CD4-positive, CD25-positive, alpha-beta regulatory T cell (primary cell): ENCODE data around the gene PSMG4. TPM values are rescaled to one million over a fixed set of nuclear protein-coding genes. Genes with fewer than 3 reads are reported as not detected.
A peak's percentile ranks its signal among the peaks of the same experiment; 100 is the strongest.

Source experiments
- ATAC-seq, 2 donors: fragments of 150-1000 bp; cut with Tn5 transposase; one replicate each; pipeline ENCODE4 v1.10.0; 2021; ENCODE audit warnings: low read depth in 2 of 2, moderate number of reproducible peaks in 2 of 2, moderate library complexity in 1 of 2
- DNase-seq, 3 donors: peaks; one replicate each; pipeline versions ENCODE4 v3.0.0 to v3.0.0-alpha.2; 2012 to 2022; ENCODE audit warnings: mixed read lengths in 1 of 3
- H3K27ac ChIP-seq: one replicate; pipeline ENCODE4 v1.7.0; 2013; ENCODE audit warnings: mild to moderate bottlenecking, low read length; ENCODE audit not compliant: insufficient read depth, poor library complexity, severe bottlenecking
- H3K27me3 ChIP-seq: one replicate; pipeline ENCODE4 v1.7.0; 2013; ENCODE audit warnings: low read length; ENCODE audit not compliant: control insufficient read depth, insufficient read depth
- H3K36me3 ChIP-seq: one replicate; pipeline ENCODE4 v1.7.0; 2013; ENCODE audit warnings: mild to moderate bottlenecking, low read length, moderate library complexity; ENCODE audit not compliant: control insufficient read depth, insufficient read depth
- H3K4me1 ChIP-seq: 2 replicates; pipeline ENCODE4 v1.7.0; 2013; ENCODE audit warnings: mild to moderate bottlenecking, low read length; ENCODE audit not compliant: insufficient read depth, control insufficient read depth, poor library complexity, severe bottlenecking
- H3K4me3 ChIP-seq: one replicate; pipeline ENCODE4 v1.7.0; 2013; ENCODE audit warnings: low read depth, mild to moderate bottlenecking, low read length, moderate library complexity
- H3K9me3 ChIP-seq, 2 experiments: 1 replicate in 1 of 2; 2 replicates in 1 of 2; pipeline ENCODE4 v1.7.0; 2013; ENCODE audit warnings: low read length in 2 of 2, mild to moderate bottlenecking in 1 of 2, moderate library complexity in 1 of 2; ENCODE audit not compliant: control insufficient read depth in 2 of 2
- H3K27ac Mint-ChIP-seq, 3 donors: one replicate each; pipeline ENCODE4 v1.8.0; 2020 to 2022; ENCODE audit warnings: mild to moderate bottlenecking in 3 of 3, mixed read lengths in 3 of 3, moderate library complexity in 2 of 3
- H3K27me3 Mint-ChIP-seq: one replicate; pipeline ENCODE4 v1.8.0; 2022; ENCODE audit warnings: mild to moderate bottlenecking, mixed read lengths
- H3K36me3 Mint-ChIP-seq: one replicate; pipeline ENCODE4 v1.8.0; 2020; ENCODE audit warnings: mixed read lengths
- H3K4me1 Mint-ChIP-seq, 4 donors: one replicate each; pipeline ENCODE4 v1.8.0; 2020 to 2022; ENCODE audit warnings: mixed read lengths in 4 of 4, mild to moderate bottlenecking in 1 of 4
- H3K4me3 Mint-ChIP-seq, 4 donors: one replicate each; pipeline ENCODE4 v1.8.0; 2020 to 2022; ENCODE audit warnings: mild to moderate bottlenecking in 4 of 4, mixed read lengths in 4 of 4, moderate library complexity in 3 of 4
- H3K9me3 Mint-ChIP-seq, 7 donors: one replicate each; pipeline ENCODE4 v1.8.0; 2020 to 2022; ENCODE audit warnings: mixed read lengths in 7 of 7, mild to moderate bottlenecking in 3 of 7, moderate library complexity in 2 of 7
- polyA plus RNA-seq, 4 donors: library from polyadenylated mRNA; unstranded; fragments of 300-500 nt; fragmentation: Illumina TruSeq; gene quantifications; one replicate each; pipeline ENCODE4 v1.2.3, GENCODE V29; 2021
- total RNA-seq: library from RNA; stranded (reverse); gene quantifications from one replicate; pipeline ENCODE4 v1.2.3, GENCODE V29; 2022

The PSMG4 gene
- total and polyA plus RNA-seq, 5 donors from 2014 or later, result 18.0 to 56.8 (median 51.0) TPM

GRCh38 chr6:3290931-3291211 is 32.1 kb downstream of the PSMG4 start:
- Mint-ChIP-seq H3K36me3 (peaks cover 6% of the 10 kb centered on the region), H3K27ac (no peak overlapping the region), H3K4me3 (no peak overlapping the region), H3K9me3 (no peaks in the 10 kb centered on the region), H3K27me3 (no peaks in the 10 kb centered on the region), H3K4me1 (peaks cover 0 to 4% (median 0%) of the 10 kb centered on the region in 4 donors)
- Histone ChIP-seq H3K4me1 (no peaks in the 10 kb centered on the region), H3K36me3 (no peaks in the 10 kb centered on the region), H3K4me3 (no peak overlapping the region), H3K27ac (no peak overlapping the region), H3K9me3 (no peaks in the 10 kb centered on the region), H3K27me3 (no peaks in the 10 kb centered on the region)
- no peak for DNase-seq
- ATAC-seq, result no peak

- no peak for DNase-seq
- Histone ChIP-seq H3K4me1 (no peaks in the 10 kb centered on the region), H3K36me3 (no peaks in the 10 kb centered on the region), H3K27ac (no peak overlapping the region), H3K4me3 (no peak overlapping the region), H3K27me3 (no peaks in the 10 kb centered on the region), H3K9me3 (no peaks in the 10 kb centered on the region)
- H3K4me3 Mint-ChIP-seq, result no peak overlapping the region
- H3K4me1 Mint-ChIP-seq, result peaks cover 0 to 4% (median 0%) of the 10 kb centered on the region in 4 donors
- no peak for ATAC-seq
- no peaks in the 10 kb centered on the region for H3K27me3 Mint-ChIP-seq
- no peaks in the 10 kb centered on the region for H3K9me3 Mint-ChIP-seq
- H3K36me3 Mint-ChIP-seq, result peaks cover 6% of the 10 kb centered on the region
- no peak overlapping the region for H3K27ac Mint-ChIP-seq
Measured at GRCh38 chr6:3291346-3291745, 32.6 kb downstream of the PSMG4 start.

GRCh38 chr6:3291987-3292386 is 33.2 kb downstream of the PSMG4 start:
- no peaks in the 10 kb centered on the region for H3K9me3 Mint-ChIP-seq
- Histone ChIP-seq H3K27ac (no peak overlapping the region), H3K4me1 (no peaks in the 10 kb centered on the region), H3K9me3 (no peaks in the 10 kb centered on the region), H3K4me3 (no peak overlapping the region), H3K27me3 (no peaks in the 10 kb centered on the region), H3K36me3 (no peaks in the 10 kb centered on the region)
- DNase-seq (no peak), ATAC-seq (no peak)
- H3K27me3 Mint-ChIP-seq, result no peaks in the 10 kb centered on the region
- H3K36me3 Mint-ChIP-seq, result peaks cover 6% of the 10 kb centered on the region
- H3K4me1 Mint-ChIP-seq, result peaks cover 0 to 4% (median 0%) of the 10 kb centered on the region in 4 donors
- H3K4me3 Mint-ChIP-seq, result no peak overlapping the region
- H3K27ac Mint-ChIP-seq, result no peak overlapping the region

- Mint-ChIP-seq H3K27me3 (no peaks in the 10 kb centered on the region), H3K4me3 (no peak overlapping the region), H3K36me3 (peaks cover 6% of the 10 kb centered on the region), H3K9me3 (no peaks in the 10 kb centered on the region), H3K27ac (no peak overlapping the region), H3K4me1 (no peaks in the 10 kb centered on the region)
- ATAC-seq (no peak), DNase-seq (no peak)
- H3K4me3 ChIP-seq, result no peak overlapping the region
- no peaks in the 10 kb centered on the region for H3K36me3 ChIP-seq
- H3K9me3 ChIP-seq, result no peaks in the 10 kb centered on the region
- no peak overlapping the region for H3K27ac ChIP-seq
- no peaks in the 10 kb centered on the region for H3K27me3 ChIP-seq
- no peaks in the 10 kb centered on the region for H3K4me1 ChIP-seq
Measured at GRCh38 chr6:3292431-3293197, 33.9 kb downstream of the PSMG4 start.

GRCh38 chr6:3293271-3294155 is 34.8 kb downstream of the PSMG4 start:
- peak overlapping the region in 1 of 3 donors; percentile 58 for H3K27ac Mint-ChIP-seq

GRCh38 chr6:3294396-3294795 is 35.6 kb downstream of the PSMG4 start:
- no peak for ATAC-seq
- Mint-ChIP-seq H3K27ac (no peak overlapping the region), H3K4me1 (no peaks in the 10 kb centered on the region), H3K9me3 (peaks cover 0 to 2% (median 0%) of the 10 kb centered on the region in 7 donors), H3K4me3 (no peak overlapping the region), H3K36me3 (no peaks in the 10 kb centered on the region), H3K27me3 (no peaks in the 10 kb centered on the region)
- Histone ChIP-seq H3K36me3 (no peaks in the 10 kb centered on the region), H3K4me3 (no peak overlapping the region), H3K4me1 (no peaks in the 10 kb centered on the region), H3K9me3 (no peaks in the 10 kb centered on the region), H3K27me3 (no peaks in the 10 kb centered on the region), H3K27ac (no peak overlapping the region)
- DNase-seq, result no peak

More at GRCh38 chr6:3293271-3294155, 34.8 kb downstream of the PSMG4 start:
- no peak for DNase-seq
- Histone ChIP-seq H3K27me3 (no peaks in the 10 kb centered on the region), H3K27ac (no peak overlapping the region), H3K4me1 (no peaks in the 10 kb centered on the region), H3K36me3 (no peaks in the 10 kb centered on the region), H3K9me3 (no peaks in the 10 kb centered on the region), H3K4me3 (no peak overlapping the region)
- ATAC-seq, result no peak
- Mint-ChIP-seq H3K9me3 (peaks cover 0 to 2% (median 0%) of the 10 kb centered on the region in 7 donors), H3K4me1 (no peaks in the 10 kb centered on the region), H3K4me3 (no peak overlapping the region), H3K27me3 (no peaks in the 10 kb centered on the region), H3K36me3 (no peaks in the 10 kb centered on the region)

- H3K4me1 Mint-ChIP-seq, result no peaks in the 10 kb centered on the region
- no peak overlapping the region for H3K27ac ChIP-seq
- H3K9me3 ChIP-seq, result no peaks in the 10 kb centered on the region
- ATAC-seq (no peak), DNase-seq (no peak)
- H3K9me3 Mint-ChIP-seq, result peaks cover 0 to 2% (median 0%) of the 10 kb centered on the region in 7 donors
- H3K36me3 Mint-ChIP-seq, result no peaks in the 10 kb centered on the region
- no peak overlapping the region for H3K4me3 Mint-ChIP-seq
- no peaks in the 10 kb centered on the region for H3K27me3 Mint-ChIP-seq
- H3K27ac Mint-ChIP-seq, result no peak overlapping the region
- no peak overlapping the region for H3K4me3 ChIP-seq
- no peaks in the 10 kb centered on the region for H3K36me3 ChIP-seq
- H3K4me1 ChIP-seq, result no peaks in the 10 kb centered on the region
- no peaks in the 10 kb centered on the region for H3K27me3 ChIP-seq
Measured at GRCh38 chr6:3294921-3295871, 36.4 kb downstream of the PSMG4 start.
